Fibroblast of skin of abdomen (primary cell): ENCODE results near the gene DOC2A.
A peak's percentile ranks its signal among the peaks of the same experiment; 100 is the strongest.
"Not testable (repeated sequence)": the region's sequence is repeated elsewhere in the genome, so short reads cannot be mapped to it uniquely, and the experiment has no call there.

Experiments
- DNase-seq: peaks from one replicate; pipeline ENCODE4 v3.0.0-alpha.2; 2013

The DOC2A gene

DNA sequence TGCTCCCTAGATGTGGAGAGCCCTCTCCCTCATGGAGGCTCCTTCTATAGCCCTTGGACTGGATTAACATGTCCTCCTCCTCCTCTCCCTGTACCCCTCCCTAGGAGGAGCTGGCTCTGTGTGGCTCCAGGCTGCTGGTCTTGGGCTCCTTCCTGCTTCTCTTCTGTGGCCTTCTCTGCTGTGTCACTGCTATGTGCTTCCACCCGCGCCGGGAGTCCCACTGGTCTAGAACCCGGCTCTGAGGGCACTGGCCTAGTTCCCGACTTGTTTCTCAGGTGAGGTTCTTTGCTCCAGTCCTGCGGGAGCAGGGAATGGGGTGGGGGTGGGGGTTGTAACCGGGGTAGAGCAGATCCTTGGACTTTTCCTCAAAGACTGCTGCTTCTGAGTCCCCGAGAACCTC, 39.5 kb downstream of the DOC2A start:
- DNase-seq, result no peak

DNA sequence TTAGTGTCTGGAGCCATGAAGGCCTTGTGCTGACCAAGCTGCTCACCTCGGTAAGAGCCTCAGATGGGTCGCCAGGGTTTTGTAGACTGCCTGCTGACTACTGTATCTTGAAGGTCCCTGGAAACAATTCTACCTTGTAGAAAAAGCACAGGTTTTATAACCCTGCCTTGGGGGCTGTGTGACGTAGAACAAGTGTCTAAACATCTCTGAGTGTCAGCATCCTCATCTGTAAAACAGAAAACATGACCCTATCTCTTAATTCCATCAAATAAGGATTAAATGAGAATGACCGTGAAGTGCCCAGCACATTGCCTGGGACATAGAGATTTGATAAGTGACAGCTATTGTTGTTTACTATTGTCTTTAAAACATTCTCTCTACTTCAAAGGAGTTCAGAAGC, 42.6 kb downstream of the DOC2A start:
- no peak for DNase-seq

DNA sequence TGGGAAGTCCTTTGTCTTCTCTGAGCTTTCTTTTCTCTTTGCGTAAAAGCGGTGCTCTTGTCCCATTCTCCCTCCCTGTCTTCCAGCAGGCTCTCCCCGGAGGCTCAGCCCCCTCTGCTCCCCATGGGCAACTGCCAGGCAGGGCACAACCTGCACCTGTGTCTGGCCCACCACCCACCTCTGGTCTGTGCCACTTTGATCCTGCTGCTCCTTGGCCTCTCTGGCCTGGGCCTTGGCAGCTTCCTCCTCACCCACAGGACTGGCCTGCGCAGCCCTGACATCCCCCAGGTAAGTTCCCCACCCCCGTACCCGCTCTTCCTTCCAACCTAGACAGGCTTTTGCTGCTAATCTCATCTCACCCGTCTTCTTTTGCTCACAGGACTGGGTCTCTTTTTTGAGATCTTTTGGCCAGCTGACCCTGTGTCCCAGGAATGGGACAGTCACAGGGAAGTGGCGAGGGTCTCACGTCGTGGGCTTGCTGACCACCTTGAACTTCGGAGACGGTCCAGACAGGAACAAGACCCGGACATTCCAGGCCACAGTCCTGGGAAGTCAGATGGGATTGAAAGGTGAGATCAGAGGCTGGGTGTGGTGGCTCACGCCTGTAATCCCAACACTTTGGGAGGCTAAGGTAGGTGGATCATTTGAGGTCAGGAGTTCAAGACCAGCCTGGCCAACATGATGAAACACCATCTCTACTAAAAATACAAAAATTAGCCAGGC, 47.6 kb downstream of the DOC2A start:
- no peak for DNase-seq

DNA sequence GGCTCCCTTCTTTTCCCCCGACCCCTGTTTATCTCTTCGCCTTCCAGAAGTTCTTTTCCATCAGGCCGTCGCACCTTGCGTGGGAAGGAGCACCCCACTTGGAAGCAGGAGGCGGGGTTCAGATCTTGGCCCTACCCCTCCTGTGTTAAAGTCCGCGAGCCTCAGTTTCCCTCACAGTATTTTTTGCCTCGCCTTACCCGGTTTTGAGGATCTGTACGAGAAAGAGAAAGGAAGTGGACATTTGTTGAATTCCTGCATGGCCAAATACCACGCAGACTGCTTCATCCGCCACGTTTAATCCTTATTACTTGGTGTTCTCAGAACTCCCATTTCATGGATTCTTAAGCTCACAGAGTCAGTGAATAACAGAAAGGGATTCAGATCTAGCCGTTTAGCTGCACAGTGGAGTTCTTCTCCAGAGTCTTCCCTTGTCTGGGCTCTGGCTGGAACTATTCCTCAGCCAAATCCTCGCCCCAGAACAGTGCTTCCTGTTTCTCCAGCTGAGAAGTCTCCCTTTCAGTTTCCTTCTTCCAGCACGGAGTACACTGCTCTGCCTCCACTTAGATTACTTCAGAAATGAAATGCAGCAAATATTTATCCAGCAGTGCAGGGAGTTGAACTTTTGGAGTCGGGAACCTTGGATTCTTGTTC, 48.4 kb downstream of the DOC2A start:
- DNase-seq, result peak; percentile 9

DNA sequence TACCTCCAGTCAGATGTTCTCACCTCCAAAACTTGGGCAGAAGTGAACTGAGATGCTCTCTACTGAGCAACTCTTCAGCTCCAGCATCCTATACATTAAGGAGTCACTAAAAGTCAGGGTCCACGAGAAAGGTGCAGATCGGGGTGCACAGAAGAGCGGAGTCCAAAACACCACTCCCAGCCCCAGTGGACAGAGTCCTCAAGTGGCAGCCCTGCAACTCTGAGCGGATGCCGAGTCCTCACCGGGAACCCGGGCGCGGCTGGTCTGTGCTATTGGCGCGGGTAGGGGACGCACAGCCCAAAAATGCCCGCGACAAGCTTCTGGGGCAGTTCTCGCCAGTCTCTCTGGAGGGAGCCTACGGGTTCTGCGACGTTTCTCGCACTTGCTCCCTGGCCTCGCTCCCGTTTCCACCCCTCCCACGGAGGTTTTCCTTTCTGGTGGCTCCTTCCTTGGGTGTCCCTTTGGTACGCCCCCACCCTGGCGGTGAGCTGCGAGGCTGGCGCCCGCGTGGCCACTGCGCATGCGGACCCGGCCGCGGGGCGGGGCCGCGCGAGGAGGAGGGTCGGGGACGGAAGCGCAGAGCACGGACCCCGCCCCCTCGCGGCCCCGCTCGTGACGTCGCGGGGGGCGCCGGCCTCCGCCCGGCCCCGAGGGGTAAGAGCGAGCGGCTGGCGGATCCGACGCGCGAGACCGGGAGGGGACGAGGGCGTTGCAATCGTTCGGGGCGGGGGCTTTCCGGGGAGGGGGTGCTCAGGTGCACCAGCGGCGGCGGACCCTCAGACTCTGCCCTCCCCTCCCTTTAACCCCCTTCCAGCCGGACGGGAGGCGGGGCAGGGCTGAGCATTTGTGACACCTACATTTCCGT, 49.1 kb downstream of the DOC2A start, which contains the start of gene TMEM219:
Gene TMEM219, plus strand, starts transcription at position 601 of the 865 bp plus-strand sequence. CDS start 1,065 bp downstream, outside the sequence.
- DNase-seq, result peak; percentile 90

DNA sequence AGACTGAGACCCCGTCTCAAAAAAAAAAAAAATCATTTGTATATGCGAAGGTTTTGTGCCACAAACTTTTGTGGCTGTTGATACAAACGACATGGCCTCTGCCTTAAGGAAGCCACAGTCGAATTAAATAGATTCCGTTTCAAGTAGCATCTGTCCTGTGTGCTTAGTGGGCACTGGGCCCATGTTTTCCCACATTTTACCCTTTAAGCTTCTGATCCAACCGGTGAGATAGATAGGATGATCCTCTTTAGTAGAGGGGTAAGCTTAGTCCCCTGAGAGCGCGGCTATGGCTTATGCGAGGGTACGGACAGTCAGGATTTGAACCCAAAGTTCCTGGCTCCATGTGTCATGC, 49.7 kb downstream of the DOC2A start:
- no peak for DNase-seq

DNA sequence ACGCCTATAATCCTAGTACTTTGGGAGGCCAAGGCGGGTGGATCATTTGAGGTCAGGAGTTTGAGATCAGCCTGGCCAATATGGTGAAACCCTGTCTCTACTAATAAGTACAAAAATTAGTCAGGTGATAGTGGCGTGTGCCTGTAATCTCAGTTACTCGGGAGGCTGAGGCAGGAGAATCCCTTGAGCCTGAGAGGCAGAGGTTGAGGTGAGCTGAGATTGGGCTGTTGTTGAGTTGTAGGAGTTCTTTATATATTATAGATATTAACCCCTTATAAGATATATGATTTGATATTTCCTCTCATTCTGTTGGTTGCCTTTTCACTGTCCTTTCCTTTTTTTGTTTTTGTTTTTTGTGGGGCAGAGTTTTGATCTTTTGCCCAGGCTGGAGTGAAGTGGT, 51.0 kb downstream of the DOC2A start:
- not testable (repeated sequence) for DNase-seq

DNA sequence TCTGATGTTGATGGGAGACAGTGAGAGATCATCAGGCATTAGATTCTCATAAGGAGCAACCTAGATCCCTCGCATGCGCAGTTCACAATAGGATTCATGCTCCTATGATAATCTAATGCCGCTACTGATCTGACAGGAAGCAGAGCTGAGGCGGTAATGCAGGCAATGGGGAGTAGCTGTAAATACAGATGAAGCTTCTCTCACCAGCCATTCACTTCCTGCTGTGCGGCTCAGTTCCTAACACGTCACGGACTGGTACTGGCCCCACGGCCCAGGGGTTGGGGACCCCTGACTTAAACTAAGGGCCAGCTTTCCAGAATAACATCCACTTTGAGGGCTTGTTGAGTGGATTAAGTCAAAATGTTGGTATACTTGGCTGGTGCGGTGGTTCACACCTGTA, 51.5 kb downstream of the DOC2A start:
- no peak for DNase-seq

DNA sequence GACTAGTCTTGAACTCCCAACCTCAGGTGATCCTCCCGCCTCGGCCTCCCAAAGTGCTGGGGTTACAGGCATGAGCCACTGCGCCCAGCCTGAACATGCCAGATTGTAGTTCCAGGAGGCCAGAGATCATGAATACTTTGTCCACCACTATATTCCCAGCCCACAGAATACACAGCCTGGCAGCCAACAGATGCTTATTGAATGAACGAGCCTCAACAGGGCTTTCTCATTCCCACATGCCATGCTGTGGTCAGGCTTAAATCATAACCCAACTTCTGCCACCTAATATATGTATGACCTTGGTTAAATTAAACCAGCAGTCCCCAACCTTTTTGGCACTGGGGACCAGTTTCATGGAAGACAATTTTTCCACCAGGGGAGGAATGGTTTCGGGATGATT, 52.1 kb downstream of the DOC2A start:
- DNase-seq, result no peak
